HG03460 (cell line): ENCODE data around the gene ZNF502.
"Not testable (repeated sequence)": the region's sequence is repeated elsewhere in the genome, so short reads cannot be mapped to it uniquely, and the experiment has no call there.

Experiments
- ATAC-seq: cut with Tn5 transposase; IDR thresholded peaks from one replicate; pipeline ENCODE4 v1.9.1; 2021; ENCODE audit not compliant: unreplicated experiment

Gene ZNF502

DNA sequence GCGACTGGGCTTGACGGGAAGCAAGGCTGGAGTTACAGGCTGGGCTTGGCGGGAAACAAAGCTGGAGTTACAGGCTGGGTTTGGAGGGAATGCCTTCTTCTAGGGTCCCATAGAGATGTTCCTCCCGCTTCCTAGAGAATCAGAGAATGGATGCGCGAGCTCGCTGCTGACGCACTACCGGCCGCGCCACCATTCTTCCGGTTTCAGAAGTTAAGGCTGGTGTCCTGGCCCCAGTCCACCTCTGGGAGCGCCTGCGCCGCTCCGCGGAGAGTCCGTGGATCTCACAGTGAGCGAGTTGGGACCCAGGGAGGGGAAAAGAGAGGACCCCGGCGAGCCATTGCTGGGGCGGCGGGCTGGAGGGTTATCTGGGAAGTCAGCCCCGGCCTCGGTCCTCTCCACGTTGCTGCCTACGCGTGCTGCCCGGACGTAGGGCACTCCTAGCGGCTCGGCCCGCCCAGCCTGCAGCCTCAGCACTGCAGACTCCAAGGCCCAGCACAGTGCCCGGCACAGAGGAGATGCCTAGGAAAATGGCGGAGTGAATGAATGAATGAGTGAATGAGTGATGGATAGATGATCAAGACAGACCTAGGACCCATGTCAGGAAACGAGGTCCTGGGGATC lies at the start of gene ZNF502:
Gene ZNF502, plus strand, starts transcription at position 206 of the 621 bp plus-strand sequence. CDS start 7,602 bp downstream, outside the sequence.
- no peak for ATAC-seq

DNA sequence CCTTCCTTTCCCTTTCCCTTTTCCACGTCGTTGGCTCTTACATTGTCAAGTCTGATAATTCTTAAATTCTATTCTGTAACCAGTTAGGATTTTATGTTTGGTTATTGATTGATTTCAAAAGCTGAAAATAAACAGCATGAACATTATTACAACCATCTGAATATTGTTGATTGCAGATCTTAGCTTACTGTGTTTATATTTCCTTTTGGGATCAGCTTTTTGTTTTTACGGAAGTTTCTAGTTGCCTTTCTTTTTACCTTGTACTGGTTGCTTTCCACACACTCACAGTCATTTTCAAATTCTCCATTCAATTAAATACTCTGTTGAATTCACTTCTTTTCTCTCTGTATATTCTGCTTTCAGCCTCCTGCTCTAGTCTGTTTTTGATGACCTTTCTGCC lies 47.3 kb upstream of the ZNF502 start:
- ATAC-seq, result no peak

DNA sequence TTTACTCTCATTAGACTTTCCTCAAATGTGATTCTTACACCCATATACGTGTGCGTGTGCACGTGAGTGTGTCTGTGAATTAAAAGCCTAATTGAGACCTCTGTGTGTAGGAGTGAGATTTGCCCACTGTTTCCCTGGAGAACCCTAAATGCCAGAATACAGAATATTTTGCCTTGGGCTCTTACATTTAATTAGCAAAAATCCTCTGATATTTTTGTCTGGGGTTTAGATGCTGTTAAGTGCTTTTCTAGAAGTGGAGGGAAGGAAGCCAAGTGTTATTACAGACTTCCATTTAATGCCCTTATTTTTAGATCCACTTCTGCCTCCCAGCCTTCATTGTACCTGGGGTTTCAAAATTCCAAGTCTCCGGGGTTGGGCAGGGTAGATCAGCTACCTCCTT lies 46.1 kb upstream of the ZNF502 start:
- ATAC-seq, result no peak

DNA sequence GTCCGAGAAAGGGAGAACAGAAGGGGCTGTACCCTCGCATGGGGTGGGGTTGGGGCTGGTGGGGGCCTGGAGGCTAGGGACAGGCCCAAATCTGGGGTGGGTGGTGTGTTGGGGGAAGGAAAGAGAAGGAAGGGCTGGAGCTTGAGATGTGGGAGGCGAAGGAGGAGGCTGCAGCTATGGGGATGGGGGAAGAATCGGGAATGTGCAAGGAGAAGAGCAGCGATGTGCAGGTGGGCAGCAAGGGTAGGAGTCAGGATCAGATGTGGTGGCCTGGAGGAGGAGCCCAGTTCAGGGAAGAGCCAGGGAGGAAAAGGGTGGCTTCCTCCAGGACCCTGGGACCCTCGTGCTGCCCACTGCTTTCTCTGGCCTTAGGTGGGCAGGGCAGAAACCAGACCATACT lies 42.7 kb upstream of the ZNF502 start:
- no peak for ATAC-seq

DNA sequence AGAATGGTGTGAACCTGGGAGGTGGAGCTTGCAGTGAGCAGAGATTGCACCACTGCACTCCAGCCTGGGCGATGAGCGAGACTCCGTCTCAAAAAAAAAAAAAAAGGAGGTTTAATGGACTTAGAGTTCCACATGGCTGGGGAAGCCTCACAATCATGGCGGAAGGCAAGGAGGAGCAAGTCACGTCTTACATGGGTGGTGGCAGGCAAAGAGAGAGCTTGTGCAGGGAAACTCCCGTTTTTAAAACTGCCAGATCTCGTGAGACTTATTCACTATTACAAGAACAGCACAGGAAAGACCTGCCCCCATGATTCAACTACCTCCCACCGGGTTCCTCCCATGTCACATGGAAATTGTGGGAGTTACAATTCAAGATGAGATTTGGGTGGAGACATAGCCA lies 39.0 kb upstream of the ZNF502 start:
- not testable (repeated sequence) for ATAC-seq

DNA sequence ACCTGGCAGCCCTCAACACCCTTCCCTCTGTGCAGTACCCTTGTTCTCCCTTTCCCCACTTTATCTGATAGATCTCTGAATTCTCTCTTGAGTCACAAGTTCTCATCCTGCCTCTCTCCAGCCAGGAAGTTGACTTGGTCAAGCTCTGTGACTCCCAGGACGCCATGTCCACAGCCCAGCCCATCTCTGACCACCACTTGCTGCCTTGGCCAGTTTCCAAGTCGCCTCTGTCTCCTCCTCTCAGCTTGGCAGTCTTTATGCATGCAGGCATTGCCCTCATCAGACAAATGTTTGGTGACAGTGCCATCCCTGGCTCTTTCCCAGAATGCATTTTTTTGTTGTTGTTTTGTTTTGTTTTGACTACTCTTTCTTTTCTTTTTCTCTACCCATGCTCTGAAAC lies 38.2 kb upstream of the ZNF502 start:
- no peak for ATAC-seq

DNA sequence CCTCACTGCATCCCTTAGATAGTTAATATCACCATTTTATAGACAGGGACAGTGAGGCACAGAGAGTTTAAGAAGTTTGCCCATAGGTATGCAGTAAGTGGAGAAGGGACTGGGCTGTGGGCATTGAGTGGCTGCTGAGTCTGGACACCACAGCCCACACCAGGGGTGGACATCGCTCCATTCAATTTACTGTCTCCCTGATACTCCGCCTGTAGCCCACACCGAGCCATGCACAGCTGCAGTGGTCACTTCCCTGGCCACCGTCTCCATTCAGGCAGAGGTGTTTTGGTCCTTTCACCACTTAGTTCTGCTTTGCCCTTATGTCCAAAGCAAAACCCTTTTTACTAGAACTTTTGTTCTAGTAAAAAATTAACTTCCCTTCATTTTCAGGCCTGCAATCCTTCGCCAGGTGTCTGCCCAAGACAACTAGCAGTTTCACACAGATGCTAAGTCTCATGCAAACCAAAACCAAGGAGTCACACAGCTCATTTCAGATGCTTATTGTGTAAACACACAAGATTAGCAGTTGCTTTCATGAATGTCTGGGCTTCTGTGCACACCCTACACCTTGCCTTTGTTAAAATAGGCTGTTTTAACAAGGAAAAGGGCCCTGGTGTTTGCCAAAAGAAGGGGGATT lies 33.9 kb upstream of the ZNF502 start:
- ATAC-seq, result no peak

DNA sequence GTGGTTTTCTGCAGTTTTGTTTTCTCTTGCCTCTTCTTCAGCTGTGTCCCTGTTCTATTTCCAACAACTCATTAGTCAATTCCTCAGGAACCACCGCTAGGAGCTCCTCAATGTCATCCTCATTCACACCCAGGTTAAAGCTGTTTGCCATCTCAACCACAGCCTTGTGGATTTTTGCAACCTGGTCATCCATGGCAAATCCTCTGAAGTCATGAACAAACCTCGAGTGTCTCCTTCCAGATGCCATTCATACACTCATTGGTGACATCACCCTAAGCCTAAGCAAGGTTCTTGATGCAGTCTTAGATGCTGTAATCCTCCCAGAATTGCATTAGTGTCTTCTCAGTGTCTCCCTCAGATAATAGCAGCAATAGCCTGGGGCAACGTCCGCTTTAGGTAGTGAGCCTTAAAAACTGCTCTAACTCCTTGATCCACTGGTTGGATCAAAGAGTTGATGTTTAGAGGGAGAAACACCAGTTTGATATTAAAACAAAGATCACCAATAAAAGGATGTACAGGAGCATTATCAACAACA lies 31.5 kb upstream of the ZNF502 start:
- ATAC-seq, result no peak

DNA sequence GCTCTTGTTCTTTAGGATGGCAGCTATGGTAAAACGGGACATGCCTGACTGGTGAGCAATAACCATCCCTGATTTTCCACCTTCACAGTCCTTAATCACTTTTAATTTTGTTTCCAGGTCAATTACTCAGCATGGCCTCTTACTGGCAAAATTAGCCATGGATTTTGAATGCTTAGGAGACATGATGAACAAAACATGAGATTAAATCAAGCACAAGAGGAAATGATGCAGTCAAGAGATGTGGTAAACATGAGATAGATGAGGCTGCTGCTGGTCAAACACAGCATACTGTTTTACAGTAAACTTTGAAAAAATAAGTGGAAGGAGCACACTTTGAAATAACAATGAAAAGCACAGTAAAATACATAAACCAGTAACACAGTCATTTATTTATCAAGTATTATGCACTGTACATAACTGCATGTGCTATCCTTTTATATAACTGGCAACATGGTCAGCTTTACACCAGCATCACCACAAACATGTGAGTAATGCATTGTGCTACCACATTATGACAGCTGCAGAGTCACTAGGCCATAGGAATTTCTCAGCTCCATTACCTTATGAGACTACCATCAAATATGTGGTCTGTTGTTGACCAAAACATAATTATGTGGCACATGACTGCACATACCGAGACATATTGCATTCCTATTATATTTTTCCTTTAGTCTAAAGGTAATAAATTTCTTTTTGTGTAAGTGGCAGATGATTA lies 30.1 kb upstream of the ZNF502 start:
- no peak for ATAC-seq

DNA sequence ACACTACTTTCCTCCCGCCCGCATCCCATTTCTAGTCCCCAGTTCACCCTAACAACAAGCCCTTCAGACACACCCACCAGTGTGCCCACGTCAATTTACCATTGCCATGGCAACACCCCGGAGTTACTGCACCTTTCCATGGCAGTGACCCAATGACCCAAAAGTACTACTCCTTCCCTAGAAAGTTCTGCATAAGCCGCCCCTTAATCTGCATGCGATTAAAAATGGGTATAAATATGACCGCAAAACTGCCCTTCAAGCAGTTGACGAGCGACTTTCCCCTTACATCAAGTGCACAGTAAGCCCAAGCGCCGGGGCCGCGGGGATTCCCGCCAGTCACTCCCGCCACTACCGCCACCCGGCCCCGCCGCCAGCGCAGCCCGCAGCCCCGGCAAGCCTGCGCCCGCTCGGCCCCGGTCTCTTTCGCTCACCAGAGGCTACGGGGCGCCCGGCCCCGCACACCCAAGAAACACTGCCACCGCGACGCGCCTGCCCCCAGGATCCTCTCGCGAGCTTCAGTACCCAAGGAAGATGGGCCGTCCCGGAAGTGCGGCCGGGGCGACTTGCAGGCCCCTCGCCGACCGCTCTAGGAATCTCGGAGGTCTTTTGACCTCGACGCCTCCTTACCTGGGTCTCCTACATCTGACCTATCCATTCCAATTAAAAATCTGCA lies 27.2 kb upstream of the ZNF502 start:
- ATAC-seq, result peak; percentile 94

DNA sequence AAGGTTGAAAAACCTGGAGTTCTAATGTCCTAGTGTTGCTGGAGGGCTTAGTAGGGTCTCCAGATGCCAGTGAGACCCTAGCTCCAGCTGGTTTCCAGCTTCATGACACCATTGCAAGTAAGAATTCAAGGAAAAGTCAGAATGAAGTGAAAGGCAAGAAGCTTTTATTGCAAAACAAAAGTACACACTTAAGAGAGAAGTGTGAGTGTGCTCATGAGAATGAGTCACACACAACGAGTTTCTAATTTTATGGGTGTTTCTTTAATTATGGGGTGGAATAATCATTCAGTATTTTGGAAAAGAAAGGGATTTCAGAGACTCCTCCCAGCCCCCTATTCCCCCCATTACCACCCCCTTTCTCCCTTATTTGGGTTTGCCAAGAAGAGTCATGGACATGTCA lies 24.6 kb upstream of the ZNF502 start:
- no peak for ATAC-seq

DNA sequence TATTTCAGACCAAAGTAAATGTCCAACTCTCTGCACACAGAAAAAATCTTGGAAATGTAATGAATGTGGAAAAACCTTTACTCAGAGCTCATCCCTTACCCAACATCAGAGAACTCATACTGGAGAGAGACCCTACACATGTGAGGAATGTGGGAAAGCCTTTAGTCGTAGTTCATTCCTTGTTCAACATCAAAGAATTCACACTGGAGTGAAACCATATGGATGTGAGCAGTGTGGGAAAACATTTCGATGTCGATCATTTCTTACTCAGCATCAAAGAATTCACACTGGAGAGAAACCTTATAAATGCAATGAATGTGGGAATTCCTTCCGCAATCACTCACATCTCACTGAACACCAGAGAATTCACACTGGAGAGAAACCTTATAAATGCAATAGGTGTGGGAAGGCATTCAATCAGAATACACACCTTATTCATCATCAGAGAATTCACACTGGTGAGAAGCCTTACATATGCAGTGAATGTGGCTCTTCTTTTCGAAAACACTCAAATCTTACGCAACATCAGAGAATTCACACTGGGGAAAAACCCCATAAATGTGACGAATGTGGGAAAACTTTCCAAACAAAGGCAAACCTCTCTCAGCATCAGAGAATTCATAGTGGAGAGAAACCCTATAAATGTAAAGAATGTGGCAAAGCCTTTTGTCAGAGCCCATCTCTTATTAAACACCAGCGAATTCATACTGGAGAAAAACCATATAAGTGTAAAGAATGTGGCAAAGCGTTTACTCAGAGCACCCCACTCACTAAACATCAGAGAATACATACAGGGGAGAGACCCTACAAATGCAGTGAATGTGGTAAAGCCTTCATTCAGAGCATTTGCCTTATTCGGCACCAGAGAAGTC lies 9.0 kb downstream of the ZNF502 start:
- no peak for ATAC-seq

DNA sequence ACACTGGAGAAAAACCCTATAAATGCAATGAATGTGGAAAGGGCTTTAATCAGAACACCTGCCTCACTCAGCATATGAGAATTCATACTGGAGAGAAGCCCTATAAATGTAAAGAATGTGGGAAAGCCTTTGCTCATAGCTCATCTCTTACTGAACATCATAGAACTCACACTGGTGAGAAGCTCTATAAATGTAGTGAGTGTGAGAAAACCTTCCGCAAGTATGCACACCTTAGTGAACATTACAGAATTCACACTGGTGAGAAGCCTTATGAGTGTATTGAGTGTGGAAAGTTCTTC lies 9.6 kb downstream of the ZNF502 start:
- no peak for ATAC-seq

DNA sequence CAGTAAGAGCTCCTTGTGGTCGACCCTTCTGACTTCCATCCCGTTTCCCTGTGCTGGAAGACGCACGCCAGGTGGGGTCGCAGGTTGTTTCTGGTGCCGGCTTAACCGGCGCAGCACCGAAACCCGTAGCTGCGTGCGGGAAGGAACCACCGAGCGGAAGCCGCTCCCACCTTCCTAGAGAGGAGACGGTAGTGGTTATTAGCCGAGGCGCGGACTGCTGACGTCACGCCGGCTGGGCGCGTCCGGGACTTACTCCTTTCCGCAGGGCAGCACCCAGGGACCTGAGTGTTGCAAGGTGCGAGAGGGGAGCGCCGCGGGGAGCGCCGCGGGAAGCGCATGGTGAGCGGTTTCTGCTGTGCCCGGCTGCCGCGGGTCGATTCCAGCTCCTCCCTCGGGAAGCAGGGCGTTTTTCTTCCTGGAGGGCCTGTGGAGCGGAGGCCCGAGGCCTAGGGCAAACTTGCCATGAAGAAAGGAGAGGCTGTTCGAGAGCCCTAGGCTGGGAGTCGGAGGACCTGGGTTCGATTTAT lies 17.0 kb downstream of the ZNF502 start, which contains the start of gene ZNF501:
Gene ZNF501, plus strand, starts transcription at position 252 of the 527 bp plus-strand sequence. CDS start 4,787 bp downstream, outside the sequence.
- peak; percentile 89 for ATAC-seq

DNA sequence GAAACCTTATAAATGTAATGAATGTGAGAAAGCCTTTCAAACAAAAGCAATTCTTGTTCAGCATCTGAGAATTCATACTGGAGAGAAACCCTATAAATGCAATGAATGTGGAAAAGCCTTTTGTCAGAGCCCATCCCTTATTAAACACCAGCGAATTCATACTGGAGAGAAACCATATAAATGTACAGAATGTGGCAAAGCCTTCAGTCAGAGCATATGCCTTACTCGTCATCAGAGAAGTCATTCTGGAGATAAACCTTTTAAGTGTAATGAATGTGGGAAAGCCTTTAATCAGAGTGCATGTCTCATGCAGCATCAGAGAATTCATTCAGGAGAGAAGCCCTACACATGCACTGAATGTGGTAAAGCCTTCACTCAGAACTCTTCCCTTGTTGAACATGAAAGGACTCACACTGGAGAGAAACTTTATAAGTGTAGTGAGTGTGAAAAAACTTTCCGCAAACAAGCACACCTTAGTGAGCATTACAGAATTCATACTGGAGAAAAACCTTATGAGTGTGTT lies 22.2 kb downstream of the ZNF502 start:
- ATAC-seq, result no peak

DNA sequence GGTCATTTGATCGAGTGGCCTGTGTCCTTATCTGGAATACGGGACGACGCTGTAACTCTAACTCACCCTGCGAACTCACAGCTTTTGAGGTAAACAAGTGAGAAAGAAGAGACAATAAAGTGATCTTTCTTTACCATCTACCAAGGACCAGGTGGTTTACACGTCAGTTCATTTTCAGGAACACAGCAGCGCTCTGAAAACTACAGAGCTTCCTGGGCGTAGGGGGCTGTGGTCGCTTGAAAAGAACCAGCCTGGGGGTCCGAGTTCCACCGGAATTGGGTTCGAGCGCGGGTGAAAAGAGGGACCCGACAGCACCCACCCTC lies 48.6 kb downstream of the ZNF502 start:
- ATAC-seq, result peak; percentile 6

DNA sequence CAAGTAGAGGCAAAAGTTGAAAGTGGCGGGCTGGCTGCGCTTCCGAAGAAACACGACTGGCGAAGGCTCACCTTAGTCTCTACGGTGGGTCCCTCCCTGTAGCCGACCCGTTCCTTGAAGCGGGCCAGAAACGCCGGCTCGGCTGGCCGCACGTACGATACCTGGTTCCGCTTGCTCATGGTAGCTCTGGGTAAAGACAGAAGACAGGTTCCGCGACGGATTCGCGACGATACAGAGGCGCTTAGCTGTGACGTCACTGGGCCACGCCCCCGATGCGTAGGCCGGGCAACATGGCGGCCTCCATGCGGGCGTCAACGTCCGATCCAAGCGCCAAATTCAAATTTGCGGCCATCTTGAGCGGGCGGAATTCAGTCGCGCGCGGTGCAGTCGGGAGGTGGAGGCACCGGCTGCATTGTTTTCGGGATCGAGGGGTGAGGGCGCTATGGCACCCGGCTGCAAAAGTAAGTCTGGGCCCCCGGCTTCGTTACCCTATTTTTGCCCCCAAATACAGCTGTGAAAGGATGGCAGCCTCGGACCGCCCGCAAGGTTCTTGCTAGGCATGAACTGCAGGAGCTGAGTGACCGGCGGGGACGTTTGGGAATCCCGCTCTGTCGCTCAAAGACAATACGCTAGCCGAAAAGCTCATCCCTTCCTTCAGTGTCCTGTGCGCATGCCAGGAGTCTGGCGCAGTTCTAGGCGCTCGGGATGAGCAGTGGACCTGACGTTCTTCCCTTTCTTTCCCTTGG lies 49.1 kb downstream of the ZNF502 start, which contains the start of the genes KIAA1143 and KIF15:
Gene KIAA1143, minus strand, starts transcription at position 196 of the 746 bp plus-strand sequence. Its CDS starts 17 bp downstream, at position 179.
Gene KIF15, plus strand, starts transcription at position 371 of the 746 bp plus-strand sequence. Its CDS starts 72 bp downstream, at position 443.
- peak; percentile 94 for ATAC-seq

DNA sequence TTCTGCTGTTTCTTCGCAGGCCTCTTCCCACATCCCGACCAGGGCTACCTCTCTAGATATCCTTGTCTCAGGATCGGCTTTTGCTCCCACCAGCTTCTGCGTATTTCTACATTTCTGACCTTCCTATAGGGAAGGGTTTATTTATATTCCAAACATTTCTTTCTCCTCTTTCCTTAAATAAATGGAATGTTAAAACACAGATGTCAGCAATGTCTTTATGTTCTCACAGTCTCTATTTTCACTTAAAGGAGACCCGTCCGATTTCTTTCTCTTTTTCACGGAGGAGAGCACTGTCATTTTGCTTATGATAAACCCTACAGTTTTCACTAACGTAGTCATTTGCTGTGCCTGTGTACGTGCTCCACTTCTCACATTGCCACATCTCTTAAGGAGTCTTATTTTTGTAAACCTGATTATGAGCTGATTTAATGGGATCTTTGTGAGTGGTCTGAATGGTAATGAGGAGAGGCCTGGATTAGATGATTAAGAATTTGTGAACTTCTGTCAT lies 49.8 kb downstream of the ZNF502 start:
- no peak for ATAC-seq

DNA sequence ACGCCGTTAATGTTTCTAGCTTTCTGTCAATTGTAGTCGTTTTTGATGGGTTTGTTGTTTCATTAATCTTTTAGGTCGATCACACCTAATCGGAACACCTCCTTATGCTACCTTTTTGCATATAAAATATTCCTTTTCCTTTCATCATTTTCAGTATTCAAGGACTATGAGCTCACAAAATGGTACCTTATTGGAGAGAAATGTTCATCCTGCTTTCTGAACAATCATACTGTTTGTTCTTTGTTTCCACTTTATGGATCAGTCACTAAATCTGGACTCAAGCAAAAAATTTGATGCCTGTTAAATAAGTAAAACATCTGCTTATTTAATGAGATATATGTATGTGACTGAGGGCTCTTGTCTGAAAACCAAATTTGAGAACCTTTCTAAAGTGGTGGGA lies 50.2 kb downstream of the ZNF502 start:
- no peak for ATAC-seq
